ENCODE results near the gene LRRTM4. TPM values are rescaled to one million over a fixed set of nuclear protein-coding genes. Genes with fewer than 3 reads are reported as not detected.

LRRTM4 gene
- total and polyA plus RNA-seq, 2 experiments from 2014 or later = 4.5 to 15.4 TPM

- no peak for ATAC-seq
- no peaks in the 10 kb centered on the region for H3K79me2 ChIP-seq (replicated peaks; ENCODE audit: insufficient read depth)
- H3K27ac ChIP-seq (ENCODE audit: low read depth) = no peak overlapping the region
- H3K4me2 ChIP-seq = no peak overlapping the region
- no peaks in the 10 kb centered on the region for H4K20me1 ChIP-seq (replicated peaks; ENCODE audit: insufficient read depth)
- no peaks in the 10 kb centered on the region for H3K9me2 ChIP-seq (ENCODE audit: insufficient read depth)
- H2AFZ ChIP-seq = no peak overlapping the region
- no peaks in the 10 kb centered on the region for H3K4me1 ChIP-seq (ENCODE audit: insufficient read depth)
- Mint-ChIP-seq H3K4me3 (no peak overlapping the region), H3K36me3 (ENCODE audit: low read depth) (no peaks in the 10 kb centered on the region), H3K4me1 (no peaks in the 10 kb centered on the region; the same call in 2 of the 3 replicates), H3K9me3 (no peaks in the 10 kb centered on the region), H3K27ac (no peak overlapping the region), H3K27me3 (ENCODE audit: insufficient read depth, low read depth, poor library complexity) (no peaks in the 10 kb centered on the region)
- DNase-seq (ENCODE audit: low spot score) = no peak
- no peak overlapping the region for H3K4me3 ChIP-seq
- no peaks in the 10 kb centered on the region for H3K36me3 ChIP-seq (ENCODE audit: insufficient read depth)
- no peaks in the 10 kb centered on the region for H3F3A ChIP-seq (replicated peaks; ENCODE audit: low read depth)
- H3K27me3 ChIP-seq (ENCODE audit: insufficient read depth) = no peaks in the 10 kb centered on the region
- TF ChIP-seq CREB1 (CRISPR knock-in tag; IDR thresholded peaks at IDR 0.05; ENCODE audit: low read depth) = no peak
- no peak for TF ChIP-seq NANOG (IDR thresholded peaks at IDR 0.05; ENCODE audit: borderline replicate concordance)
- TF ChIP-seq ZNF114 (CRISPR knock-in tag; IDR thresholded peaks at IDR 0.05) = no peak
- no peak for TF ChIP-seq CTCF (conservative IDR thresholded peaks at IDR 0.05; ENCODE audit: low read depth in 2 of 2)
- no peak for TF ChIP-seq JUNB (IDR thresholded peaks at IDR 0.05; ENCODE audit: unreplicated experiment)
- TF ChIP-seq REST (IDR thresholded peaks at IDR 0.05; ENCODE audit: unreplicated experiment) = no peak
Measured at GRCh38 chr2:76973610-76974009, 548.6 kb downstream of the LRRTM4 start.

- H3K4me1 Mint-ChIP-seq = peaks cover 5% of the 10 kb centered on the region; the same call in 1 of the 3 replicates
- Histone ChIP-seq H3K36me3 (ENCODE audit: insufficient read depth) (no peaks in the 10 kb centered on the region), H3K9me2 (ENCODE audit: insufficient read depth) (no peaks in the 10 kb centered on the region), H3K79me2 (replicated peaks; ENCODE audit: insufficient read depth) (no peaks in the 10 kb centered on the region), H3K4me2 (no peak overlapping the region), H3F3A (replicated peaks; ENCODE audit: low read depth) (no peaks in the 10 kb centered on the region), H3K4me1 (ENCODE audit: insufficient read depth) (peaks cover 13% of the 10 kb centered on the region), H3K4me3 (no peak overlapping the region), H2AFZ (no peak overlapping the region), H3K27ac (ENCODE audit: low read depth) (no peak overlapping the region), H4K20me1 (replicated peaks; ENCODE audit: insufficient read depth) (no peaks in the 10 kb centered on the region), H3K27me3 (ENCODE audit: insufficient read depth) (no peaks in the 10 kb centered on the region)
- H3K9me3 Mint-ChIP-seq = peaks cover 2% of the 10 kb centered on the region; the same call in 2 of the 3 replicates
- H3K36me3 Mint-ChIP-seq (ENCODE audit: low read depth) = 0 out of 3 replicates have a peak, but pooled peaks cover 4% of the 10 kb centered on the region
- ATAC-seq = no peak
- no peak for DNase-seq (ENCODE audit: low spot score)
- no peak for TF ChIP-seq POLR2AphosphoS5 (IDR thresholded peaks at IDR 0.05; ENCODE audit: low read depth)
- no peak for TF ChIP-seq ZNF331 (CRISPR knock-in tag; IDR thresholded peaks at IDR 0.05; ENCODE audit: low read depth)
- H3K27ac Mint-ChIP-seq = no peak overlapping the region
- H3K27me3 Mint-ChIP-seq (ENCODE audit: insufficient read depth, low read depth, poor library complexity) = no peaks in the 10 kb centered on the region
- H3K4me3 Mint-ChIP-seq = no peak overlapping the region
Measured at GRCh38 chr2:76965772-76966171, 556.4 kb downstream of the LRRTM4 start.
